ENCODE data around the gene PIGX.

DNA sequence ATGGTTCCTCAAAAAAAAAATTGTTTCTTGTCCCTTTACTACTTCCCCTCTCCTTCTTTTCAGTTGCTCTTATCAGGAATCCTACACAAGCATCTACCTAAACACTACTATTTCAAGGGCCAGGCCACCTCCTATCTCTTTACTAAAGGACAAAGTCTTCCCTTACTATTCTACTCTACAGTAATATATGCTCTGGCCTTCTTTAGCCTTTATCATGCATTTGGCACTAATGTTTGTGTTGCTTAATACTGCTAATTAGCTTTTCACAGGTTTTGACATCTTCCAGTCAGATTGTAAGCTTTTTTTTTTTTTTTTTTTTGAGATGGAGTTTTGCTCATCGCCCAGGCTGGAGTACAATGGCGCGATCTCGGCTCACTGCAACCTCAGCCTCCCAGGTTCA is 5.4 kb upstream of the PIGX start:
- TF ChIP-seq, protein P1, sequence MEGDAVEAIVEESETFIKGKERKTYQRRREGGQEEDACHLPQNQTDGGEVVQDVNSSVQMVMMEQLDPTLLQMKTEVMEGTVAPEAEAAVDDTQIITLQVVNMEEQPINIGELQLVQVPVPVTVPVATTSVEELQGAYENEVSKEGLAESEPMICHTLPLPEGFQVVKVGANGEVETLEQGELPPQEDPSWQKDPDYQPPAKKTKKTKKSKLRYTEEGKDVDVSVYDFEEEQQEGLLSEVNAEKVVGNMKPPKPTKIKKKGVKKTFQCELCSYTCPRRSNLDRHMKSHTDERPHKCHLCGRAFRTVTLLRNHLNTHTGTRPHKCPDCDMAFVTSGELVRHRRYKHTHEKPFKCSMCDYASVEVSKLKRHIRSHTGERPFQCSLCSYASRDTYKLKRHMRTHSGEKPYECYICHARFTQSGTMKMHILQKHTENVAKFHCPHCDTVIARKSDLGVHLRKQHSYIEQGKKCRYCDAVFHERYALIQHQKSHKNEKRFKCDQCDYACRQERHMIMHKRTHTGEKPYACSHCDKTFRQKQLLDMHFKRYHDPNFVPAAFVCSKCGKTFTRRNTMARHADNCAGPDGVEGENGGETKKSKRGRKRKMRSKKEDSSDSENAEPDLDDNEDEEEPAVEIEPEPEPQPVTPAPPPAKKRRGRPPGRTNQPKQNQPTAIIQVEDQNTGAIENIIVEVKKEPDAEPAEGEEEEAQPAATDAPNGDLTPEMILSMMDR (IDR thresholded peaks at IDR 0.05; ENCODE audit: poor library complexity), result no peak
- TF ChIP-seq EZH2phosphoT487 (IDR thresholded peaks at IDR 0.05; ENCODE audit: low read depth, severe bottlenecking, unreplicated experiment) (no peak), EZH2 (IDR thresholded peaks at IDR 0.05; ENCODE audit: borderline replicate concordance) (no peak)
